Measurements from ENCODE around the gene LDHAL6A.

DNA sequence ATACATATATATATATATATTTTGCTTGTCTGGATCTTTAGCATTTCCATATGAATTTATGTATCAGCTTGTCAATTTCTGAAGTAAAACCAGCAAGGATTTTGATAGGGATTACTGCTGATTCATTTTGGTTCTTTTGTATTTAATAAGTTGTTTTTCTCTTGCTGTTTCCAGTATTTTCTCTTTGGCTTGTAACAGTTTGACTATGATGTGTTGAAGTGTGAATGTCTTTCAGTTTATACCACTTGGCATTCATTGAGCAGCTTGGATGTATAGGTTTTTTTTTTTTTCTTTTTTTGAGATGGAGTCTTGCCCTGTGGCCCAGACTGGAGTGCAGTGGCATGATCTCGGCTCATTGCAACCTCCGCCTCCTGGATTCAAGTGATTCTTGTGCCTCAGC, 12.4 kb downstream of the LDHAL6A start:
- no peak for TF ChIP-seq POLR2A (IDR thresholded peaks at IDR 0.05)
- TF ChIP-seq, protein P1, sequence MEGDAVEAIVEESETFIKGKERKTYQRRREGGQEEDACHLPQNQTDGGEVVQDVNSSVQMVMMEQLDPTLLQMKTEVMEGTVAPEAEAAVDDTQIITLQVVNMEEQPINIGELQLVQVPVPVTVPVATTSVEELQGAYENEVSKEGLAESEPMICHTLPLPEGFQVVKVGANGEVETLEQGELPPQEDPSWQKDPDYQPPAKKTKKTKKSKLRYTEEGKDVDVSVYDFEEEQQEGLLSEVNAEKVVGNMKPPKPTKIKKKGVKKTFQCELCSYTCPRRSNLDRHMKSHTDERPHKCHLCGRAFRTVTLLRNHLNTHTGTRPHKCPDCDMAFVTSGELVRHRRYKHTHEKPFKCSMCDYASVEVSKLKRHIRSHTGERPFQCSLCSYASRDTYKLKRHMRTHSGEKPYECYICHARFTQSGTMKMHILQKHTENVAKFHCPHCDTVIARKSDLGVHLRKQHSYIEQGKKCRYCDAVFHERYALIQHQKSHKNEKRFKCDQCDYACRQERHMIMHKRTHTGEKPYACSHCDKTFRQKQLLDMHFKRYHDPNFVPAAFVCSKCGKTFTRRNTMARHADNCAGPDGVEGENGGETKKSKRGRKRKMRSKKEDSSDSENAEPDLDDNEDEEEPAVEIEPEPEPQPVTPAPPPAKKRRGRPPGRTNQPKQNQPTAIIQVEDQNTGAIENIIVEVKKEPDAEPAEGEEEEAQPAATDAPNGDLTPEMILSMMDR (IDR thresholded peaks at IDR 0.05) = no peak

Measured in lower leg skin (tissue), 3 donors.